Measurements from ENCODE around the gene GPX8.

GRCh38 chr5:55173687-55174230 lies 13.8 kb downstream of the GPX8 start:
- TF ChIP-seq CTCF (IDR thresholded peaks at IDR 0.05; ENCODE audit: low read depth, low read length, missing input control): no peak
- TF ChIP-seq EGR1 (IDR thresholded peaks at IDR 0.05; ENCODE audit: low read depth in 2 of 2): no peak
- no peak for TF ChIP-seq ZBTB33 (IDR thresholded peaks at IDR 0.05)
- TF ChIP-seq HNF4G (IDR thresholded peaks at IDR 0.05): no peak
- no peak for TF ChIP-seq YY1 (IDR thresholded peaks at IDR 0.05)
- no peak for TF ChIP-seq FOXA1 (IDR thresholded peaks at IDR 0.05)
- no peak for TF ChIP-seq GABPA (IDR thresholded peaks at IDR 0.05 in 1 of 2, conservative IDR thresholded peaks at IDR 0.05 in 1 of 2)
- no peak for TF ChIP-seq JUND (IDR thresholded peaks at IDR 0.05)
- TF ChIP-seq REST (IDR thresholded peaks at IDR 0.05): no peak
- TF ChIP-seq SP1 (IDR thresholded peaks at IDR 0.05): no peak
- TF ChIP-seq ATF3 (IDR thresholded peaks at IDR 0.05): no peak

Measured in liver (tissue), 3 donors.